ENCODE measurements around the gene STEAP1.

Gene STEAP1

GRCh38 chr7:90213521-90213920 lies 59.3 kb downstream of the STEAP1 start:
- DNase-seq = no peak
